Right lobe of liver (tissue), 4 donors: ENCODE results near the gene RNF150.

Experiments used
- POLR2A ChIP-seq: fragments of 450-650 bp; IDR thresholded peaks from one replicate; pipeline ENCODE4 v1.6.1; 2017; ENCODE audit warnings: antibody characterized with exemption, mild to moderate bottlenecking
- TF ChIP-seq, protein P1 (sequence below), 4 donors: fragments of 200-600 bp in 3 of 4; fragments of 450-650 bp in 1 of 4; IDR thresholded peaks; one replicate each; pipeline versions ENCODE4 v1.5.1 to v1.8.0; 2016 to 2022; ENCODE audit warnings: antibody characterized with exemption in 4 of 4, mild to moderate bottlenecking in 2 of 4
- donor health status: DM: no; HTN: no; CAD: no.
- donor health status: DM: no; HTN: no; CAD: no.
- donor health status: DM: no; HTN: yes; CAD: no.

DNA sequence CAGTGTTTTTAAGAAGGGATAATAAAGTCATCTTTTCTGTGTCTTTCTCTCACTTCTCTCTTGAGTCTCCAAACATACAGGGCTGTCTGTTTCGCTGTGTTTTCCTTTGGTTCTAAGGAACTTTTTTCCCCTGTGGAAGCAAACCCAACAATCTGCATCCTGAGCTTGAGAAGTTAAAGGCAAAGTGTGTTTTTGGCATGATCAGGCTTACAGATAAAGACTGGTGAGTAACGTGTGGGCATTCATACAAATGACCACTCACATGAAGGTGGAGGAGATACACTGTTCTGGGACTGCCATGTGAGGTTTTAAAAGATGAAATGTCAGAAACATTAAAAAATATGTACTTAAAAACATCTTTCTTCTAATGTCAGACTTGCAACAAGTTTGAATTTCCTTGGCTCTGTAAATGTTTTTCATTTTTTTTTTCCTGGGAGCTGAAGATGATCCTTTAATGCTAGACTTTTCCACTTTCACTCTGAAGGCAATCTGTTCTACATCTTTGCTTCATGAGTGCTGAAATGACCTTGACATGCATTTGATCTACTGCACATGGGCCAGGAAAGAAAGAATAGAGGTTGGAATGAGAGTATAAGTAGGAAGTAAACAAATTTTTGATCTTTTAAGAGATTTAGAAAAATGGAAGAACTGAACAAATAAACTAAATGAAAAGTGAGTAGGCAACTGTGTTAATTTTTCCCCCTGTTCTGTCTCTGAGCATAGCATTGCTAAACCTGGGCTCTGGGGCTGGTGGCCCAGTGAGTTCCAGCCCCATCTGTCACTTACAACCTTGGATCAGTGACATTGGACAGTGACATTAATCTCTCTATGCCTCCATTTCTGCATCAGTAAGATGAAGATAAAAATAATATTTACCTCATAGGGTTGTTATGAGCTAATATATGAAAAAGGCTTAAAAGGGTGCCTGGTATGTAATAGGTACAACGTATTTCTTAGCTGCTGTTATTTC, 226.0 kb downstream of the RNF150 start:
- TF ChIP-seq, protein P1, sequence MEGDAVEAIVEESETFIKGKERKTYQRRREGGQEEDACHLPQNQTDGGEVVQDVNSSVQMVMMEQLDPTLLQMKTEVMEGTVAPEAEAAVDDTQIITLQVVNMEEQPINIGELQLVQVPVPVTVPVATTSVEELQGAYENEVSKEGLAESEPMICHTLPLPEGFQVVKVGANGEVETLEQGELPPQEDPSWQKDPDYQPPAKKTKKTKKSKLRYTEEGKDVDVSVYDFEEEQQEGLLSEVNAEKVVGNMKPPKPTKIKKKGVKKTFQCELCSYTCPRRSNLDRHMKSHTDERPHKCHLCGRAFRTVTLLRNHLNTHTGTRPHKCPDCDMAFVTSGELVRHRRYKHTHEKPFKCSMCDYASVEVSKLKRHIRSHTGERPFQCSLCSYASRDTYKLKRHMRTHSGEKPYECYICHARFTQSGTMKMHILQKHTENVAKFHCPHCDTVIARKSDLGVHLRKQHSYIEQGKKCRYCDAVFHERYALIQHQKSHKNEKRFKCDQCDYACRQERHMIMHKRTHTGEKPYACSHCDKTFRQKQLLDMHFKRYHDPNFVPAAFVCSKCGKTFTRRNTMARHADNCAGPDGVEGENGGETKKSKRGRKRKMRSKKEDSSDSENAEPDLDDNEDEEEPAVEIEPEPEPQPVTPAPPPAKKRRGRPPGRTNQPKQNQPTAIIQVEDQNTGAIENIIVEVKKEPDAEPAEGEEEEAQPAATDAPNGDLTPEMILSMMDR (IDR thresholded peaks at IDR 0.05) = no peak
- TF ChIP-seq POLR2A = no peak
